IPS-20b (cell line): ENCODE results near the gene GNG7.
"Not testable (repeated sequence)": the region's sequence is repeated elsewhere in the genome, so short reads cannot be mapped to it uniquely, and the experiment has no call there.

Experiments used
- H3K27ac ChIP-seq: one replicate; pipeline ENCODE4 v1.5.1; 2013; ENCODE audit warnings: low read length
- H3K27me3 ChIP-seq: 2 replicates; pipeline ENCODE4 v1.6.1; 2013; ENCODE audit warnings: mild to moderate bottlenecking, low read length, inconsistent platforms; ENCODE audit not compliant: insufficient read depth
- H3K36me3 ChIP-seq: 2 replicates; pipeline ENCODE4 v1.6.1; 2013; ENCODE audit warnings: low read depth, mild to moderate bottlenecking, inconsistent platforms, low read length, moderate library complexity; ENCODE audit not compliant: insufficient read depth
- H3K4me1 ChIP-seq: 2 replicates; pipeline ENCODE4 v1.6.1; 2013; ENCODE audit warnings: mild to moderate bottlenecking, control low read depth, inconsistent platforms, low read length, moderate library complexity; ENCODE audit not compliant: insufficient read depth
- H3K4me3 ChIP-seq: 2 replicates; pipeline ENCODE4 v1.5.1; 2013; ENCODE audit warnings: mild to moderate bottlenecking, low read length, inconsistent platforms
- H3K9ac ChIP-seq: 2 replicates; pipeline ENCODE4 v1.6.1; 2013; ENCODE audit warnings: low read depth, mild to moderate bottlenecking, inconsistent platforms, low read length, moderate library complexity
- H3K9me3 ChIP-seq: 2 replicates; pipeline ENCODE4 v1.6.1; 2013; ENCODE audit warnings: mild to moderate bottlenecking, low read depth, low read length, inconsistent platforms; ENCODE audit not compliant: insufficient read depth

GNG7 gene

GRCh38 chr19:2678948-2679347 lies 23.5 kb downstream of the GNG7 start:
- H3K4me3 ChIP-seq, H3K27me3 ChIP-seq, H3K36me3 ChIP-seq, H3K9me3 ChIP-seq, H3K27ac ChIP-seq, H3K9ac ChIP-seq: not testable (repeated sequence)
- H3K4me1 ChIP-seq, result peaks cover 10% of the 10 kb centered on the region

- Histone ChIP-seq H3K27ac (no peak overlapping the region), H3K4me3 (no peak overlapping the region), H3K4me1 (peaks cover 10% of the 10 kb centered on the region), H3K9ac (no peak overlapping the region), H3K9me3 (no peaks in the 10 kb centered on the region), H3K36me3 (no peaks in the 10 kb centered on the region), H3K27me3 (peaks cover 9% of the 10 kb centered on the region)
Measured at GRCh38 chr19:2678044-2678671, 24.3 kb downstream of the GNG7 start.

- H3K27ac ChIP-seq, result no peak overlapping the region
- H3K9me3 ChIP-seq, result no peaks in the 10 kb centered on the region
- no peak overlapping the region for H3K4me3 ChIP-seq
- H3K9ac ChIP-seq, result no peak overlapping the region
- no peaks in the 10 kb centered on the region for H3K36me3 ChIP-seq
- peaks cover 10% of the 10 kb centered on the region for H3K4me1 ChIP-seq
- H3K27me3 ChIP-seq, result peaks cover 9% of the 10 kb centered on the region
Measured at GRCh38 chr19:2676823-2677222, 25.7 kb downstream of the GNG7 start.

GRCh38 chr19:2675892-2676291 lies 26.6 kb downstream of the GNG7 start:
- Histone ChIP-seq H3K4me1 (peaks cover 10% of the 10 kb centered on the region), H3K36me3 (no peaks in the 10 kb centered on the region), H3K27me3 (peaks cover 9% of the 10 kb centered on the region), H3K9ac (no peak overlapping the region), H3K4me3 (no peak overlapping the region), H3K9me3 (no peaks in the 10 kb centered on the region), H3K27ac (no peak overlapping the region)

- Histone ChIP-seq H3K9ac (no peak overlapping the region), H3K27ac (no peak overlapping the region), H3K9me3 (no peaks in the 10 kb centered on the region), H3K4me1 (peaks cover 6% of the 10 kb centered on the region), H3K36me3 (no peaks in the 10 kb centered on the region), H3K4me3 (no peak overlapping the region), H3K27me3 (no peaks in the 10 kb centered on the region; the same call in none of the 2 replicates)
Measured at GRCh38 chr19:2670217-2670616, 32.3 kb downstream of the GNG7 start.

GRCh38 chr19:2668175-2668763 lies 34.2 kb downstream of the GNG7 start:
- Histone ChIP-seq H3K4me1 (no peaks in the 10 kb centered on the region), H3K9me3 (no peaks in the 10 kb centered on the region), H3K27me3 (no peaks in the 10 kb centered on the region), H3K4me3 (no peak overlapping the region), H3K27ac (no peak overlapping the region), H3K9ac (no peak overlapping the region), H3K36me3 (no peaks in the 10 kb centered on the region)

- not testable (repeated sequence) for H3K4me1 ChIP-seq, H3K36me3 ChIP-seq, H3K27ac ChIP-seq, H3K9me3 ChIP-seq, H3K4me3 ChIP-seq, H3K9ac ChIP-seq, H3K27me3 ChIP-seq
Measured at GRCh38 chr19:2667349-2667748, 35.1 kb downstream of the GNG7 start.

- H3K4me1 ChIP-seq, result no peaks in the 10 kb centered on the region
- no peak overlapping the region for H3K9ac ChIP-seq
- H3K27me3 ChIP-seq, result no peaks in the 10 kb centered on the region
- H3K4me3 ChIP-seq, result no peak overlapping the region
- H3K36me3 ChIP-seq, result no peaks in the 10 kb centered on the region
- peaks cover 8% of the 10 kb centered on the region; the same call in 1 of the 2 replicates for H3K9me3 ChIP-seq
- no peak overlapping the region for H3K27ac ChIP-seq
Measured at GRCh38 chr19:2666344-2666994, 36.0 kb downstream of the GNG7 start.

- Histone ChIP-seq H3K27me3 (no peaks in the 10 kb centered on the region), H3K9ac (no peak overlapping the region), H3K36me3 (no peaks in the 10 kb centered on the region)
Measured at GRCh38 chr19:2665103-2665502, 37.4 kb downstream of the GNG7 start.

GRCh38 chr19:2663920-2664571 lies 38.4 kb downstream of the GNG7 start:
- Histone ChIP-seq H3K4me3 (no peak overlapping the region), H3K9ac (no peak overlapping the region), H3K36me3 (no peaks in the 10 kb centered on the region), H3K27ac (no peak overlapping the region), H3K4me1 (no peaks in the 10 kb centered on the region), H3K9me3 (peaks cover 8% of the 10 kb centered on the region; the same call in 1 of the 2 replicates), H3K27me3 (no peaks in the 10 kb centered on the region)

More at GRCh38 chr19:2665103-2665502, 37.4 kb downstream of the GNG7 start:
- H3K4me3 ChIP-seq, result no peak overlapping the region
- peaks cover 8% of the 10 kb centered on the region; the same call in 1 of the 2 replicates for H3K9me3 ChIP-seq
- no peak overlapping the region for H3K27ac ChIP-seq
- no peaks in the 10 kb centered on the region for H3K4me1 ChIP-seq

- no peaks in the 10 kb centered on the region for H3K27me3 ChIP-seq
- H3K36me3 ChIP-seq, result no peaks in the 10 kb centered on the region
- no peak overlapping the region for H3K4me3 ChIP-seq
- peaks cover 8% of the 10 kb centered on the region; the same call in 1 of the 2 replicates for H3K9me3 ChIP-seq
- H3K9ac ChIP-seq, result no peak overlapping the region
- H3K4me1 ChIP-seq, result no peaks in the 10 kb centered on the region
- H3K27ac ChIP-seq, result no peak overlapping the region
Measured at GRCh38 chr19:2661615-2662014, 40.9 kb downstream of the GNG7 start.
